ENCODE results near the gene ABCC11. TPM values are rescaled to one million over a fixed set of nuclear protein-coding genes. Genes with fewer than 3 reads are reported as not detected.

The ABCC11 gene
- total and polyA plus RNA-seq, 2 of the 13 experiments (the other 11 are each of a cell fraction or from before 2014, with no cell fraction given), result 1.0 to 1.4 TPM

DNA sequence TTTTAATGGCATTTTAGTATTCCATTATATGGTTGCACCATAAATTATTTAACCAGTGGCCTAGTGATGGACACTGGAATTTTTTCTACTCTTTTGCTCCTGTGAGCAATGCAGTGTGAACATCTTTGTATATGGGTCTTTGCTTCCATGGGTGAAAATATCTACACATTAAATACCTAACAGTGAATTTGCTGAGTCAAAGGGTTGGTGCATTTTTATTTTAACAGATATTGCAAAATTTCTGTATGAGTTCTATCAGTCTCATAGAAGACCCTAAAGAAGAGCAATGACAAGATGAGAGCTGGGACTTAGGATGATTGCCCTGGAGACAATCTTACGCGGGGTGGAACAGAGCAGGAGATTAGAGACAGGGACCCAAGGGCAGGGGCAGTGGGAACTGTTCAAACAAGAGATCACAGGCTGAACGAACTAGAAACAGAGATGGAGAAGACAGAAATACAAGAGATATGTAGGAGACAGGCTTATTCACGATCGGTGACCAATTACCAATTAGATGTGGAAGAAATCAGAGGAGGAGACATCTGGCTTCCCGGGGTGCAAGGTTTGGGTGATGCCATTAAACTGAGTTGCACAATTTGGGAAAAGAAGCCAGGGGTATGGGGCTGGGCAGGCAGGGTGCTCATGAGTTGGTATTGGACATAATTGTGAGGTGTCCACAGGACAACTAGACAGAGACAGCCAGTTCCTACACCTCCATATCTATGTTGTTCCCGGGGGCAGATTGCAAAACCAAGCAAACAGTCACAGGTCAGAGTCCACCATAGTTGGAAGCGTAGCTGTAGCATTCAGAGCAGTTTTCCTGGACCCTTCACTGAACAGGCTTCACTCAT lies 43.1 kb downstream of the ABCC11 start (continued):
- TF ChIP-seq ZNF7 (CRISPR knock-in tag; IDR thresholded peaks at IDR 0.05) (no peak), ZNF569 (CRISPR knock-in tag; IDR thresholded peaks at IDR 0.05; ENCODE audit: borderline replicate concordance) (peak; percentile 73; the same call in 1 of the 2 replicates), NBN (conservative IDR thresholded peaks at IDR 0.05) (no peak), TBX3 (IDR thresholded peaks at IDR 0.05; ENCODE audit: borderline replicate concordance) (peak; percentile 92), SALL1 (CRISPR knock-in tag; IDR thresholded peaks at IDR 0.05) (peak; percentile 99), ZNF766 (CRISPR knock-in tag; IDR thresholded peaks at IDR 0.05; ENCODE audit: borderline replicate concordance) (peak; percentile 75; the same call in 1 of the 2 replicates), KLF13 (CRISPR knock-in tag; IDR thresholded peaks at IDR 0.05) (no peak), XBP1 (CRISPR knock-in tag; IDR thresholded peaks at IDR 0.05) (no peak), CBFB (CRISPR knock-in tag; IDR thresholded peaks at IDR 0.05) (0 out of 2 replicates have a peak, but pooled peaks have one; percentile 77), ARNT2 (CRISPR knock-in tag; IDR thresholded peaks at IDR 0.05; ENCODE audit: low read depth) (peak; percentile 74), ZNF850 (CRISPR knock-in tag; conservative IDR thresholded peaks at IDR 0.05) (no peak; the same call in 1 of the 2 replicates), TOPORS (CRISPR knock-in tag; IDR thresholded peaks at IDR 0.05) (peak; percentile 32), ZKSCAN1 (IDR thresholded peaks at IDR 0.05; ENCODE audit: low read length) (no peak), TARDBP (CRISPR knock-in tag; IDR thresholded peaks at IDR 0.05) (peak; percentile 97)
- TF ChIP-seq, protein P1, sequence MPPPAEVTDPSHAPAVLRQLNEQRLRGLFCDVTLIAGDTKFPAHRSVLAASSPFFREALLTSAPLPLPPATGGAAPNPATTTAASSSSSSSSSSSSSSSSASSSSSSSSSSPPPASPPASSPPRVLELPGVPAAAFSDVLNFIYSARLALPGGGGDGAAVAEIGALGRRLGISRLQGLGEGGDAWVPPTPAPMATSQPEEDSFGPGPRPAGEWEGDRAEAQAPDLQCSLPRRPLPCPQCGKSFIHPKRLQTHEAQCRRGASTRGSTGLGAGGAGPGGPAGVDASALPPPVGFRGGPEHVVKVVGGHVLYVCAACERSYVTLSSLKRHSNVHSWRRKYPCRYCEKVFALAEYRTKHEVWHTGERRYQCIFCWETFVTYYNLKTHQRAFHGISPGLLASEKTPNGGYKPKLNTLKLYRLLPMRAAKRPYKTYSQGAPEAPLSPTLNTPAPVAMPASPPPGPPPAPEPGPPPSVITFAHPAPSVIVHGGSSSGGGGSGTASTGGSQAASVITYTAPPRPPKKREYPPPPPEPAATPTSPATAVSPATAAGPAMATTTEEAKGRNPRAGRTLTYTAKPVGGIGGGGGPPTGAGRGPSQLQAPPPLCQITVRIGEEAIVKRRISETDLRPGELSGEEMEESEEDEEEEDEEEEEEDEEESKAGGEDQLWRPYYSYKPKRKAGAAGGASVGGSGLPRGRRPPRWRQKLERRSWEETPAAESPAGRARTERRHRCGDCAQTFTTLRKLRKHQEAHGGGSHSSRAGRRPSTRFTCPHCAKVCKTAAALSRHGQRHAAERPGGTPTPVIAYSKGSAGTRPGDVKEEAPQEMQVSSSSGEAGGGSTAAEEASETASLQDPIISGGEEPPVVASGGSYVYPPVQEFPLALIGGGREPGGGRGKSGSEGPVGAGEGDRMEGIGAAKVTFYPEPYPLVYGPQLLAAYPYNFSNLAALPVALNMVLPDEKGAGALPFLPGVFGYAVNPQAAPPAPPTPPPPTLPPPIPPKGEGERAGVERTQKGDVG (CRISPR knock-in tag; IDR thresholded peaks at IDR 0.05; ENCODE audit: borderline replicate concordance), result peak; percentile 72; the same call in 1 of the 2 replicates
- TF ChIP-seq, protein P2, sequence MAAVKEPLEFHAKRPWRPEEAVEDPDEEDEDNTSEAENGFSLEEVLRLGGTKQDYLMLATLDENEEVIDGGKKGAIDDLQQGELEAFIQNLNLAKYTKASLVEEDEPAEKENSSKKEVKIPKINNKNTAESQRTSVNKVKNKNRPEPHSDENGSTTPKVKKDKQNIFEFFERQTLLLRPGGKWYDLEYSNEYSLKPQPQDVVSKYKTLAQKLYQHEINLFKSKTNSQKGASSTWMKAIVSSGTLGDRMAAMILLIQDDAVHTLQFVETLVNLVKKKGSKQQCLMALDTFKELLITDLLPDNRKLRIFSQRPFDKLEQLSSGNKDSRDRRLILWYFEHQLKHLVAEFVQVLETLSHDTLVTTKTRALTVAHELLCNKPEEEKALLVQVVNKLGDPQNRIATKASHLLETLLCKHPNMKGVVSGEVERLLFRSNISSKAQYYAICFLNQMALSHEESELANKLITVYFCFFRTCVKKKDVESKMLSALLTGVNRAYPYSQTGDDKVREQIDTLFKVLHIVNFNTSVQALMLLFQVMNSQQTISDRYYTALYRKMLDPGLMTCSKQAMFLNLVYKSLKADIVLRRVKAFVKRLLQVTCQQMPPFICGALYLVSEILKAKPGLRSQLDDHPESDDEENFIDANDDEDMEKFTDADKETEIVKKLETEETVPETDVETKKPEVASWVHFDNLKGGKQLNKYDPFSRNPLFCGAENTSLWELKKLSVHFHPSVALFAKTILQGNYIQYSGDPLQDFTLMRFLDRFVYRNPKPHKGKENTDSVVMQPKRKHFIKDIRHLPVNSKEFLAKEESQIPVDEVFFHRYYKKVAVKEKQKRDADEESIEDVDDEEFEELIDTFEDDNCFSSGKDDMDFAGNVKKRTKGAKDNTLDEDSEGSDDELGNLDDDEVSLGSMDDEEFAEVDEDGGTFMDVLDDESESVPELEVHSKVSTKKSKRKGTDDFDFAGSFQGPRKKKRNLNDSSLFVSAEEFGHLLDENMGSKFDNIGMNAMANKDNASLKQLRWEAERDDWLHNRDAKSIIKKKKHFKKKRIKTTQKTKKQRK (IDR thresholded peaks at IDR 0.05; ENCODE audit: low read length), result no peak
- TF ChIP-seq, protein P3, sequence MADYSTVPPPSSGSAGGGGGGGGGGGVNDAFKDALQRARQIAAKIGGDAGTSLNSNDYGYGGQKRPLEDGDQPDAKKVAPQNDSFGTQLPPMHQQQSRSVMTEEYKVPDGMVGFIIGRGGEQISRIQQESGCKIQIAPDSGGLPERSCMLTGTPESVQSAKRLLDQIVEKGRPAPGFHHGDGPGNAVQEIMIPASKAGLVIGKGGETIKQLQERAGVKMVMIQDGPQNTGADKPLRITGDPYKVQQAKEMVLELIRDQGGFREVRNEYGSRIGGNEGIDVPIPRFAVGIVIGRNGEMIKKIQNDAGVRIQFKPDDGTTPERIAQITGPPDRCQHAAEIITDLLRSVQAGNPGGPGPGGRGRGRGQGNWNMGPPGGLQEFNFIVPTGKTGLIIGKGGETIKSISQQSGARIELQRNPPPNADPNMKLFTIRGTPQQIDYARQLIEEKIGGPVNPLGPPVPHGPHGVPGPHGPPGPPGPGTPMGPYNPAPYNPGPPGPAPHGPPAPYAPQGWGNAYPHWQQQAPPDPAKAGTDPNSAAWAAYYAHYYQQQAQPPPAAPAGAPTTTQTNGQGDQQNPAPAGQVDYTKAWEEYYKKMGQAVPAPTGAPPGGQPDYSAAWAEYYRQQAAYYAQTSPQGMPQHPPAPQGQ (CRISPR knock-in tag; IDR thresholded peaks at IDR 0.05; ENCODE audit: borderline replicate concordance), result no peak; the same call in 1 of the 2 replicates
- TF ChIP-seq, protein P4, sequence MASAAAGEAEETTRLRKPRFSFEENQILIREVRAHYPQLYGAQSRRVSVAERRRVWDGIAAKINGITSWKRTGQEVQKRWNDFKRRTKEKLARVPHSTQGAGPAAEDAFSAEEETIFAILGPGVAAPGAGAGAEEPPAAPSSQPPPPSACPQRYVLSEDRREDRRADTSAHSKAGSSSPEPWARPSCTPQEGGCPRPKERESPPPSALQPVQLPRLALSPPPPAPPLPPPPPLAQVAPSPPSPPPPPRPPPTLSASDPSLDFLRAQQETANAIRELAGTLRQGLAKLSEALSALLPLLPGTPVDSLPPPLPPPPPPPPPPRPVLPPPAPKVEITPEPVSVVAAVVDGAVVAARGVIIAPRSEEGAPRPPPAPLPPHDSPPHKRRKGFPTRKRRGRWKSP (CRISPR knock-in tag; IDR thresholded peaks at IDR 0.05), result peak; percentile 73

All from HepG2 (cell line).